ENCODE data around the gene HAGHL.

The HAGHL gene

GRCh38 chr16:777826-778225 lies 50.9 kb downstream of the HAGHL start:
- POLR2A ChIA-PET (ENCODE audit: low non-redundant PET) = no interaction called here
- CTCF ChIA-PET = no interaction called here
- DNase-seq (ENCODE audit: low spot score) = no peak
- no peak for TF ChIP-seq CTCF (conservative IDR thresholded peaks at IDR 0.05; ENCODE audit: low read depth)
- no peak overlapping the region for H3K27ac ChIP-seq

DNA sequence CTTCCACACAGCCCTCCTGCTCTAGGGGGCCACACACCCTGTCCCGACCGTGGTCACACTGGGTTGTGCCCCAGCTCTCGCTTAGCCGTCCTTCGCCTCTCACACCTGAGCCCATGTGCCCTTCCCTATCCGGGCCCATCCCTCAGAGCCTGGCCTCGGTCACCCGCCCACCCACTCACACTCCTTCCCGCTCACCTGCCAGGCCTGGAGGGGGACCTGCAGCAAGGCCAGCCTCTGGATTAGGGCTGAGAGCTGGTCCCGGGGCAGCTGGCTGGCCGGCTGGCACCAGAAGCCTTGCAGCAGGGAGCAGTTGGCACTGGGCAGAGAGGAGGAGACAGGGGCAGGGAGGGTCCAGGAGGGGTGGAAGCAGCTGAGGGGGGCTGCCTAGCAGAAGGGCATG lies 51.5 kb downstream of the HAGHL start:
- H3K27ac ChIP-seq = no peak overlapping the region
- TF ChIP-seq CTCF (conservative IDR thresholded peaks at IDR 0.05; ENCODE audit: low read depth) = no peak
- ChIA-PET CTCF (no interaction called here), POLR2A (ENCODE audit: low non-redundant PET) (no interaction called here)
- DNase-seq (ENCODE audit: low spot score) = no peak

DNA sequence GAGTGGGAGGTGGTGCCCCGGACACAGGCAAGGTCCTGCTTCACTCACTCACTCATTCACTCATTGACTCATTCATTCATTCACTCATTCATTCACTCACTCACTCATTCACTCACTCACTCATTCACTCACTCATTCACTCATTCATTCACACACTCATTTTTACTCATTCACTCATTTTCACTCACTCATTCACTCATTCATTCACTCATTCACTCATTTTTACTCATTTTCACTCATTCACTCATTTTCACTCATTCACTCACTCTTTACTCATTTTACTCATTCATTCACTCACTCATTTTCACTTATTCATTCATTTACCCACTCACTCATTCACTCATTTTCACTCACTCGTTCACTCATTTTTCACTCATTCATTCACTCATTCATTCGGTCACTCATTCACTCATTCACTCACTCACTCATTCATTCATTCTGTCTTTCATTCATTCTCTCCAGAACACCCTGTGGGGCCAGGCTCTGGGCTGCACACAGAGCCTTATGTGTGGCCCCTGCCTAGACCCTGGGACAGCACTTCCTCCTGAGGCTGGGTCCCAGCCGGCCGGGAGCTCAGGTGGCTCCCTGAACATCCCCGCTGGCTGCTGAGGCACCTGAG lies 52.1 kb downstream of the HAGHL start:
- H3K27ac ChIP-seq = no peak overlapping the region
- DNase-seq (ENCODE audit: low spot score) = no peak
- ChIA-PET POLR2A (ENCODE audit: low non-redundant PET) (no interaction called here), CTCF (no interaction called here)
- TF ChIP-seq CTCF (conservative IDR thresholded peaks at IDR 0.05; ENCODE audit: low read depth) = no peak

All from RWPE1 (cell line).